ENCODE data around the gene RAB3GAP1.

The RAB3GAP1 gene

GRCh38 chr2:135203944-135204343 lies 151.9 kb downstream of the RAB3GAP1 start:
- in situ Hi-C loops (cut with HindIII; ENCODE audit: low sequenced_read_pairs), result no loop called here

GRCh38 chr2:135208016-135208415 lies 155.9 kb downstream of the RAB3GAP1 start:
- in situ Hi-C loops (cut with HindIII; ENCODE audit: low sequenced_read_pairs), result no loop called here

GRCh38 chr2:135212757-135213156 lies 160.7 kb downstream of the RAB3GAP1 start:
- in situ Hi-C loops (cut with HindIII; ENCODE audit: low sequenced_read_pairs), result no loop called here

GRCh38 chr2:135218426-135218825 lies 166.3 kb downstream of the RAB3GAP1 start:
- in situ Hi-C loops (cut with HindIII; ENCODE audit: low sequenced_read_pairs), result no loop called here

DNA sequence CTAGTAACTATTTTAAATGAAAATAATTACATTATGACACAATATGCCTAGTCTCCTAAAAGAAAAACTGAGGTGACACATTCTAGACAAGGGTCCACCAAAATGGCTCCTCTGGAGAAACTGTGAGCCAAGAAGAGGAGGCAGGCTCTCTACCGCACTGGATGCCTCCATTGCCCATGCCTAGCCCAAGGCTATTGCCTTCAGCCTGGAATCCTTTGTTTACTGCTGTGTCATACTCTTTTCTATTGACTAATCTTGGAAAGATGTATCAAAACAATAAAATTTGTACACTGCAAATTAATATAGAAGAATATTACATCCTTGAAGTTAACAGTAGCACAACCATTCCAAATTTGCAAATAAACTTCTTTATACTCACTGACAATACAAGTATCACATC lies 167.1 kb downstream of the RAB3GAP1 start:
- in situ Hi-C loops (cut with HindIII; ENCODE audit: low sequenced_read_pairs), result no loop called here

Data from endothelial cell of hepatic sinusoid (primary cell).